Measurements from ENCODE around the gene PDLIM5. TPM values are rescaled to one million over a fixed set of nuclear protein-coding genes. Genes with fewer than 3 reads are reported as not detected.

The PDLIM5 gene
- total RNA-seq, 2 experiments from 2014 or later = 14.8 to 18.3 TPM

DNA sequence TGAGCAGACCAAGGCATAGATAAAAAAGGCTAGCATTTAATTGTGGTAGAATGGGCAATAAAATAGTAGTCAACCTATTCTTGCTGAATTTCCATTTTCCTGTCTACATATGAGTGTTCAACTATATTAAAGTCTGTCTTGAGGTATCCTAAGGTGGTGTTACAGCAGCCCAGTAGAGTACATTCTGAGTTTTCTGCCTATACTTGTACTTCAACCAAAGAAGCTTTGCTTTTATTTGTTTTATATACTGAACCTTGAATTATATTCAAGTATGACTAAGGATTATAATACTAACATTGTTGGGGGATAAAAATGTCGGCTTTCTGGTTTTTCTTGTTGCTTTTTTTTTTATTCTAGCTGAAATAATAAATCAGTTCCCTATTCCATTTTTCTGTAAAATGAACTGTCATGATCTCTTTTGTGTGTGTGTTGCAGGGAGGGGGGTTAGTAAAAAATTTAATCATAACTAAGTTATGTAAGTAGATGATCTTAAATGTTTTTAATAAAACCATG lies 106.7 kb downstream of the PDLIM5 start:
- no peak for DNase-seq
- TF ChIP-seq, protein P1, sequence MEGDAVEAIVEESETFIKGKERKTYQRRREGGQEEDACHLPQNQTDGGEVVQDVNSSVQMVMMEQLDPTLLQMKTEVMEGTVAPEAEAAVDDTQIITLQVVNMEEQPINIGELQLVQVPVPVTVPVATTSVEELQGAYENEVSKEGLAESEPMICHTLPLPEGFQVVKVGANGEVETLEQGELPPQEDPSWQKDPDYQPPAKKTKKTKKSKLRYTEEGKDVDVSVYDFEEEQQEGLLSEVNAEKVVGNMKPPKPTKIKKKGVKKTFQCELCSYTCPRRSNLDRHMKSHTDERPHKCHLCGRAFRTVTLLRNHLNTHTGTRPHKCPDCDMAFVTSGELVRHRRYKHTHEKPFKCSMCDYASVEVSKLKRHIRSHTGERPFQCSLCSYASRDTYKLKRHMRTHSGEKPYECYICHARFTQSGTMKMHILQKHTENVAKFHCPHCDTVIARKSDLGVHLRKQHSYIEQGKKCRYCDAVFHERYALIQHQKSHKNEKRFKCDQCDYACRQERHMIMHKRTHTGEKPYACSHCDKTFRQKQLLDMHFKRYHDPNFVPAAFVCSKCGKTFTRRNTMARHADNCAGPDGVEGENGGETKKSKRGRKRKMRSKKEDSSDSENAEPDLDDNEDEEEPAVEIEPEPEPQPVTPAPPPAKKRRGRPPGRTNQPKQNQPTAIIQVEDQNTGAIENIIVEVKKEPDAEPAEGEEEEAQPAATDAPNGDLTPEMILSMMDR (IDR thresholded peaks at IDR 0.05) = no peak

DNA sequence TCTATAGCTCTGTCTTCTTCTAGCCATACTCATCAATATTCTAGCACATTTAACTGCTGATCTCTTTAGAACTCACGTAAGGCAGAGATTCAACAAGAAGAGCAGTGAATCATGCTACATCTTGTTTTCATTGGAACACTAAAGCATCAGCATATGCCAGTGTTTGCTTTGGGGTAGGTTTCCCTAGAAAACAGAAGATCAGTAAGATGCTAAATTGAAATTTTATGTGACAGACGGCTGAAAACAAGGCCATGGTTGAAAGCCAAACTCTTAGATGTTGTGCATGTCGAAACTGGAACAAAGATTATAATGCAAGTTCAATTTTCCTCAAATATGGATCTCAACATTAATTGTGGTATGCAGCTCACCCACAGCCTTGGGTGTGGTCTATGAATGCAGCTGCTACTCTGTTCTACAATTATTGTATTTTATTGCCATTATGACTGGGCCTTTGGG lies 107.6 kb downstream of the PDLIM5 start:
- TF ChIP-seq, protein P1 (IDR thresholded peaks at IDR 0.05) = no peak
- Mint-ChIP-seq H3K27me3 (no peaks in the 10 kb centered on the region), H3K9me3 (no peaks in the 10 kb centered on the region), H3K36me3 (ENCODE audit: low read depth) (peaks cover 3% of the 10 kb centered on the region), H3K4me1 (ENCODE audit: low read depth) (no peaks in the 10 kb centered on the region), H3K4me3 (no peak overlapping the region), H3K27ac (no peak overlapping the region)
- DNase-seq (no peak), ATAC-seq (no peak)
- ChIA-PET CTCF (no interaction called here), POLR2A (no interaction called here)
- intact Hi-C loops (cut with micrococcal nuclease) = no loop called here

More for the DNA sequence above, 106.7 kb downstream of the PDLIM5 start:
- H3K36me3 Mint-ChIP-seq (ENCODE audit: low read depth) = peaks cover 3% of the 10 kb centered on the region
- H3K4me3 Mint-ChIP-seq = no peak overlapping the region
- ATAC-seq = no peak
- POLR2A ChIA-PET = no interaction called here
- intact Hi-C loops (cut with micrococcal nuclease) = no loop called here
- H3K4me1 Mint-ChIP-seq (ENCODE audit: low read depth) = no peaks in the 10 kb centered on the region
- H3K27ac Mint-ChIP-seq = no peak overlapping the region
- no peaks in the 10 kb centered on the region for H3K27me3 Mint-ChIP-seq
- H3K9me3 Mint-ChIP-seq = no peaks in the 10 kb centered on the region
- CTCF ChIA-PET = no interaction called here

DNA sequence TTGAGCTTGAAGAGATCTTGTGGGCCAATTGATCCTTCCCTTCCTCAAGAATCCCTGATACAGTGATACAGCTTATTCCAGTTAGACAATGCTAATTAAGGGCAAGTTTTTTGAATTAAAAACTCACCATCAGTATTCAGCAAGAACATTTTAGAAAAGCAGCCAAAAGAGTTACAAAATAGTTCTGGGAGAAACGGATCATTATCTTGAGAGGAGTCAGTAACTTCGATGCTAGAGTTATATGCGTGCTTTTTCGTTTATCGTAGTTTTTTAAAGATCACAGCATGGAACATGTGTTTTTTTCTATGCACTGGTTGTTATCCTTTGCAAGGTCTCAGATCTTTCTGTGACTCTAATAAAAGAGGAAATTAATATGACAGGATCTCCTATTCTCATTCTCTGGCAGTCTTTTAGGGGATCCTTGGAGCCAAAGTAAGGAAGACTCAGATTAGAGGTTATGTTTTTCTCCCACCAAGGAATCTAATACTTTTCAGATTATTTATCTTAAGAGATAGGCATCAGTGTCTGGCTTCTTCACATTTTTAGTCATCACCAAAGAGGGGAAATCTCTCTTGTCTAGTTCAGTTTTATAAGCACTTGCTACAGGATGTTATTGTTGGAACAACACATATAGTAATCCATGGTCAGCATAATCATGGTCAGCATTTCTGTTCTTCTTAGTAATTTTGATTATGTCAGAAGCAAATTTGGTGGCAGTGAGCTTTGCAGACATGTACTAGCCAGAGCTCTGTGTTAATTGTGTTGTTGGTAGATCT lies 109.7 kb downstream of the PDLIM5 start:
- TF ChIP-seq, protein P1 (IDR thresholded peaks at IDR 0.05) = no peak
- Mint-ChIP-seq H3K27me3 (no peaks in the 10 kb centered on the region), H3K9me3 (no peaks in the 10 kb centered on the region), H3K36me3 (ENCODE audit: low read depth) (no peaks in the 10 kb centered on the region), H3K27ac (no peak overlapping the region), H3K4me1 (ENCODE audit: low read depth) (no peaks in the 10 kb centered on the region), H3K4me3 (no peak overlapping the region)
- intact Hi-C loops (cut with micrococcal nuclease) = no loop called here
- no peak for ATAC-seq
- no peak for DNase-seq
- ChIA-PET CTCF (no interaction called here), POLR2A (no interaction called here)

DNA sequence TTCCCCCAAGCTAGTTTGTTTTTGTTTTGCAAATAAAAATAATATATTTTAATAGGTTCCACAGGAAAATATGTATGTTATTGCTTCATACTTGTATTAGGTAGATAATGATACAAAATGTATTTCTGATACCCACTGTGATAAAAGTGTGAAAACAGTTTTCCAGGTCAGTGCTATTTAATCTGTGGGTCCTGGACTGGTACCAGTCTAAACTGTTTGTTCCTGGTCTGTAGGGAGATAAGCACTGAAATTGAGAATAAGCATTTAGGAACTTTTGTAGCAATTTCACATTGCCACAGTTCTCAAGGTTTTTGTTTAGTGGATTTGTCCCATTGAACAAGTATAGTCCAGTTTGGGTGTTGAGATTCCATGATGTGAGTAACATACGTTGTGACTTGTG lies 110.5 kb downstream of the PDLIM5 start:
- intact Hi-C loops (cut with micrococcal nuclease) = no loop called here
- no peaks in the 10 kb centered on the region for H3K9me3 Mint-ChIP-seq
- no peaks in the 10 kb centered on the region for H3K27me3 Mint-ChIP-seq
- TF ChIP-seq, protein P1 (IDR thresholded peaks at IDR 0.05) = no peak
- CTCF ChIA-PET = no interaction called here
- POLR2A ChIA-PET = no interaction called here
- ATAC-seq = no peak
- no peak for DNase-seq
- no peak overlapping the region for H3K27ac Mint-ChIP-seq
- no peaks in the 10 kb centered on the region for H3K36me3 Mint-ChIP-seq (ENCODE audit: low read depth)
- H3K4me1 Mint-ChIP-seq (ENCODE audit: low read depth) = no peaks in the 10 kb centered on the region
- no peak overlapping the region for H3K4me3 Mint-ChIP-seq

DNA sequence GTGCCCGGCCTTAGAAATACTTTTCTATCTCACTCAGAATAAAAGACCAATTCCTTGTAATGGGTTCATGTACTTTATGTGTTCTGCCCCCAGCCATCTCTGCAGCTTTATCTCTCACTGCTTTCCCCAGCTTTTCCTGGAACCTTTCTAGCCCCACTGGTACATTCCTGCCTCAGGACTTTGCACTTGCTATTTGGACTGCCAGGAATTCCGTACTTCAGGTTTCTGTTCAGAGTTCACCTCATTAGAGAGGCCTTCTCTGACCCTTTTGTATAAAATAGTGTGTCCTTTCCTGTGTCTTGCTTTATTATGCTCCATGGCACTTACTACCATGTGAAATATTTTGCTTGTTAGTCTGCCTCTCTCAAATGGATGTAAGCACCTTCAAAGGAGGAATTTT lies 112.5 kb downstream of the PDLIM5 start:
- no peaks in the 10 kb centered on the region for H3K27me3 Mint-ChIP-seq
- no peaks in the 10 kb centered on the region for H3K9me3 Mint-ChIP-seq
- DNase-seq (no peak), ATAC-seq (no peak)
- CTCF ChIA-PET = no interaction called here
- intact Hi-C loops (cut with micrococcal nuclease) = no loop called here
- H3K4me3 Mint-ChIP-seq = no peak overlapping the region
- POLR2A ChIA-PET = no interaction called here
- TF ChIP-seq, protein P1 (IDR thresholded peaks at IDR 0.05) = no peak
- H3K4me1 Mint-ChIP-seq (ENCODE audit: low read depth) = peaks cover 4% of the 10 kb centered on the region
- no peak overlapping the region for H3K27ac Mint-ChIP-seq
- no peaks in the 10 kb centered on the region for H3K36me3 Mint-ChIP-seq (ENCODE audit: low read depth)

All from activated CD8-positive, alpha-beta T cell treated with anti-CD3 and anti-CD28 coated beads for 36 hours (primary cell).